Measurements from ENCODE around the gene GPER1. TPM values are rescaled to one million over a fixed set of nuclear protein-coding genes. Genes with fewer than 3 reads are reported as not detected.

The GPER1 gene
- total and polyA plus RNA-seq, 4 donors, result 2.9 to 23.1 (median 7.4) TPM

DNA sequence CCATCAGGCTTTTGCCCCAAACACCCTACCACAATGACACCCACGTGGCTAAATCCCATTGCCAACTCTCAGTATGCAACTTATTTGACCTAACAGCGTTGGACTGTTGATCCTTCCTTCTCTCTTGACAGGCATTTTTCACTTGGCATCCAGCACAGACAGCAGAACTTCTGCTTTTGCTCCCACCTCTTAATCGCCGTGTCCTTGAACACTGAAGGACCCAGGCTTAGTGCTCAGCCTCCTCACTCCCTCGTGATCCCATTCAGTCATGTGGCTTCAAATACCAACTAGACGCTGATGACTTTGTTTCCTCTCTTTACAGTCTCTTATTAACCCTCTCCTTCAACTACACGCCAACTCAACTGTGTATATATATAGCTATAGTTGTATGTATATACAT lies 47.0 kb downstream of the GPER1 start:
- no peak for DNase-seq (ENCODE audit: low spot score)
- Histone ChIP-seq H3K9me3 (ENCODE audit: control insufficient read depth in 4 of 4, low read length in 3 of 4) (no peaks in the 10 kb centered on the region), H3K4me1 (ENCODE audit: control insufficient read depth in 4 of 4, insufficient read depth in 4 of 4, low read length in 3 of 4) (peaks cover 3 to 18% (median 14%) of the 10 kb centered on the region in 4 donors), H3K36me3 (ENCODE audit: control insufficient read depth in 4 of 4, insufficient read depth in 3 of 4, low read depth in 1 of 4, low read length in 3 of 4) (no peaks in the 10 kb centered on the region), H3K27me3 (ENCODE audit: control insufficient read depth in 4 of 4, insufficient read depth in 4 of 4, low read length in 3 of 4) (no peaks in the 10 kb centered on the region), H3K4me3 (ENCODE audit: low read depth in 1 of 3, low read length in 3 of 3) (no peak overlapping the region), H3K9ac (ENCODE audit: low read depth in 1 of 2, low read length in 2 of 2) (no peak overlapping the region), H3K27ac (ENCODE audit: low read depth in 1 of 2, low read length in 2 of 2) (no peak overlapping the region)
- TF ChIP-seq, protein P1, sequence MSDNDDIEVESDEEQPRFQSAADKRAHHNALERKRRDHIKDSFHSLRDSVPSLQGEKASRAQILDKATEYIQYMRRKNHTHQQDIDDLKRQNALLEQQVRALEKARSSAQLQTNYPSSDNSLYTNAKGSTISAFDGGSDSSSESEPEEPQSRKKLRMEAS (IDR thresholded peaks at IDR 0.05), result no peak
- TF ChIP-seq, protein P2, sequence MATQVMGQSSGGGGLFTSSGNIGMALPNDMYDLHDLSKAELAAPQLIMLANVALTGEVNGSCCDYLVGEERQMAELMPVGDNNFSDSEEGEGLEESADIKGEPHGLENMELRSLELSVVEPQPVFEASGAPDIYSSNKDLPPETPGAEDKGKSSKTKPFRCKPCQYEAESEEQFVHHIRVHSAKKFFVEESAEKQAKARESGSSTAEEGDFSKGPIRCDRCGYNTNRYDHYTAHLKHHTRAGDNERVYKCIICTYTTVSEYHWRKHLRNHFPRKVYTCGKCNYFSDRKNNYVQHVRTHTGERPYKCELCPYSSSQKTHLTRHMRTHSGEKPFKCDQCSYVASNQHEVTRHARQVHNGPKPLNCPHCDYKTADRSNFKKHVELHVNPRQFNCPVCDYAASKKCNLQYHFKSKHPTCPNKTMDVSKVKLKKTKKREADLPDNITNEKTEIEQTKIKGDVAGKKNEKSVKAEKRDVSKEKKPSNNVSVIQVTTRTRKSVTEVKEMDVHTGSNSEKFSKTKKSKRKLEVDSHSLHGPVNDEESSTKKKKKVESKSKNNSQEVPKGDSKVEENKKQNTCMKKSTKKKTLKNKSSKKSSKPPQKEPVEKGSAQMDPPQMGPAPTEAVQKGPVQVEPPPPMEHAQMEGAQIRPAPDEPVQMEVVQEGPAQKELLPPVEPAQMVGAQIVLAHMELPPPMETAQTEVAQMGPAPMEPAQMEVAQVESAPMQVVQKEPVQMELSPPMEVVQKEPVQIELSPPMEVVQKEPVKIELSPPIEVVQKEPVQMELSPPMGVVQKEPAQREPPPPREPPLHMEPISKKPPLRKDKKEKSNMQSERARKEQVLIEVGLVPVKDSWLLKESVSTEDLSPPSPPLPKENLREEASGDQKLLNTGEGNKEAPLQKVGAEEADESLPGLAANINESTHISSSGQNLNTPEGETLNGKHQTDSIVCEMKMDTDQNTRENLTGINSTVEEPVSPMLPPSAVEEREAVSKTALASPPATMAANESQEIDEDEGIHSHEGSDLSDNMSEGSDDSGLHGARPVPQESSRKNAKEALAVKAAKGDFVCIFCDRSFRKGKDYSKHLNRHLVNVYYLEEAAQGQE (IDR thresholded peaks at IDR 0.05), result no peak
- TF ChIP-seq GABPA (IDR thresholded peaks at IDR 0.05 in 1 of 2, conservative IDR thresholded peaks at IDR 0.05 in 1 of 2), result no peak
- no peak for TF ChIP-seq HNF4G (IDR thresholded peaks at IDR 0.05)
- TF ChIP-seq RXRA (IDR thresholded peaks at IDR 0.05), result no peak
- no peak for TF ChIP-seq SP1 (IDR thresholded peaks at IDR 0.05)
- 65% methylated on average over 7 of the region's 7 CpGs for WGBS

DNA sequence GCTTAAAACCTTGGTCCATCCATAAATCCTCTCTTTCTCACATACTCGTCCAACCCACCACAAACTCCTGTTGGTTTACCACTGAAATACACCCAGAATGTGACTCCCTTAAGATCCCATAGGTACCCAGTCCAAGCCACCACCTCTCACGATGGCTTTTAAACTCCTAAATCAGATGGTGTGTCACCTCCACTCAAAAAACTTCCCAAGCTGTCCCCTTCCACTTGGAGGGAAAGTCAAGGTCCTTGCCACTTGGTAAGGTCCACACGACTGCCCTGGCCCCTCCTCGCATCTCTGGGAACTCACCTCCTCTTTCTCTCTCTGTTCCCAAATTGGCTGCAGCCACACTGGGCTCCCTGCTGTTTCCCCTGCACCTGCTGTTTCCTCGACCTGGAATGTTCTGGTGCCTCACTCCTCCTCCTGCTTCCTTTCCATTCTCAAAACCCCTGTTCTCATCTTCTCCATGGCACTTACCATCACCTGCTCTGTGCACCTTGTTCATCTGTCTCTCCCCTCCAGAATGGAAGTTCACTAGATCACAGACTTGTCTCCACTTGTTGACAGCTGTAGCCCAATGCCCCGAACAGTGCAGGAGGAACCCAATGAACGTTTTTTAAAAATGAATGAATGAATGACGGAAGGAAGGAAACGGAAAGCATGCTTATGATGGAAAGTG lies 49.1 kb downstream of the GPER1 start:
- no peaks in the 10 kb centered on the region for H3K27me3 ChIP-seq (ENCODE audit: control insufficient read depth in 4 of 4, insufficient read depth in 4 of 4, low read length in 3 of 4)
- H3K4me3 ChIP-seq (ENCODE audit: low read depth in 1 of 3, low read length in 3 of 3), result peak overlapping the region; percentile 70 to 97 (median 71)
- H3K4me1 ChIP-seq (ENCODE audit: control insufficient read depth in 4 of 4, insufficient read depth in 4 of 4, low read length in 3 of 4), result peaks cover 3 to 18% (median 14%) of the 10 kb centered on the region in 4 donors
- DNase-seq (ENCODE audit: low spot score), result no peak
- no peaks in the 10 kb centered on the region for H3K36me3 ChIP-seq (ENCODE audit: control insufficient read depth in 4 of 4, insufficient read depth in 3 of 4, low read depth in 1 of 4, low read length in 3 of 4)
- TF ChIP-seq GABPA (IDR thresholded peaks at IDR 0.05 in 1 of 2, conservative IDR thresholded peaks at IDR 0.05 in 1 of 2) (no peak), JUND (IDR thresholded peaks at IDR 0.05) (no peak), HNF4G (IDR thresholded peaks at IDR 0.05) (no peak), YY1 (IDR thresholded peaks at IDR 0.05) (no peak), RAD21 (IDR thresholded peaks at IDR 0.05) (no peak), TAF1 (conservative IDR thresholded peaks at IDR 0.05) (no peak), HNF4A (conservative IDR thresholded peaks at IDR 0.05) (no peak), FOXA2 (IDR thresholded peaks at IDR 0.05) (no peak), NR2F2 (IDR thresholded peaks at IDR 0.05) (no peak), RXRA (IDR thresholded peaks at IDR 0.05) (no peak), FOXA1 (IDR thresholded peaks at IDR 0.05) (no peak)
- TF ChIP-seq, protein P1 (IDR thresholded peaks at IDR 0.05), result no peak
- TF ChIP-seq, protein P3, sequence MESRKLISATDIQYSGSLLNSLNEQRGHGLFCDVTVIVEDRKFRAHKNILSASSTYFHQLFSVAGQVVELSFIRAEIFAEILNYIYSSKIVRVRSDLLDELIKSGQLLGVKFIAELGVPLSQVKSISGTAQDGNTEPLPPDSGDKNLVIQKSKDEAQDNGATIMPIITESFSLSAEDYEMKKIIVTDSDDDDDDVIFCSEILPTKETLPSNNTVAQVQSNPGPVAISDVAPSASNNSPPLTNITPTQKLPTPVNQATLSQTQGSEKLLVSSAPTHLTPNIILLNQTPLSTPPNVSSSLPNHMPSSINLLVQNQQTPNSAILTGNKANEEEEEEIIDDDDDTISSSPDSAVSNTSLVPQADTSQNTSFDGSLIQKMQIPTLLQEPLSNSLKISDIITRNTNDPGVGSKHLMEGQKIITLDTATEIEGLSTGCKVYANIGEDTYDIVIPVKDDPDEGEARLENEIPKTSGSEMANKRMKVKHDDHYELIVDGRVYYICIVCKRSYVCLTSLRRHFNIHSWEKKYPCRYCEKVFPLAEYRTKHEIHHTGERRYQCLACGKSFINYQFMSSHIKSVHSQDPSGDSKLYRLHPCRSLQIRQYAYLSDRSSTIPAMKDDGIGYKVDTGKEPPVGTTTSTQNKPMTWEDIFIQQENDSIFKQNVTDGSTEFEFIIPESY (IDR thresholded peaks at IDR 0.05), result no peak
- TF ChIP-seq, protein P4, sequence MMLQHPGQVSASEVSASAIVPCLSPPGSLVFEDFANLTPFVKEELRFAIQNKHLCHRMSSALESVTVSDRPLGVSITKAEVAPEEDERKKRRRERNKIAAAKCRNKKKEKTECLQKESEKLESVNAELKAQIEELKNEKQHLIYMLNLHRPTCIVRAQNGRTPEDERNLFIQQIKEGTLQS (IDR thresholded peaks at IDR 0.05), result no peak
- TF ChIP-seq, protein P2 (IDR thresholded peaks at IDR 0.05), result no peak
- H3K27ac ChIP-seq (ENCODE audit: low read depth in 1 of 2, low read length in 2 of 2), result no peak overlapping the region
- H3K9me3 ChIP-seq (ENCODE audit: control insufficient read depth in 4 of 4, low read length in 3 of 4), result no peaks in the 10 kb centered on the region
- 26% methylated on average over 9 of the region's 9 CpGs for WGBS
- H3K9ac ChIP-seq (ENCODE audit: low read depth in 1 of 2, low read length in 2 of 2), result no peak overlapping the region
